Measurements from ENCODE around the gene BRF1.

BRF1 gene

DNA sequence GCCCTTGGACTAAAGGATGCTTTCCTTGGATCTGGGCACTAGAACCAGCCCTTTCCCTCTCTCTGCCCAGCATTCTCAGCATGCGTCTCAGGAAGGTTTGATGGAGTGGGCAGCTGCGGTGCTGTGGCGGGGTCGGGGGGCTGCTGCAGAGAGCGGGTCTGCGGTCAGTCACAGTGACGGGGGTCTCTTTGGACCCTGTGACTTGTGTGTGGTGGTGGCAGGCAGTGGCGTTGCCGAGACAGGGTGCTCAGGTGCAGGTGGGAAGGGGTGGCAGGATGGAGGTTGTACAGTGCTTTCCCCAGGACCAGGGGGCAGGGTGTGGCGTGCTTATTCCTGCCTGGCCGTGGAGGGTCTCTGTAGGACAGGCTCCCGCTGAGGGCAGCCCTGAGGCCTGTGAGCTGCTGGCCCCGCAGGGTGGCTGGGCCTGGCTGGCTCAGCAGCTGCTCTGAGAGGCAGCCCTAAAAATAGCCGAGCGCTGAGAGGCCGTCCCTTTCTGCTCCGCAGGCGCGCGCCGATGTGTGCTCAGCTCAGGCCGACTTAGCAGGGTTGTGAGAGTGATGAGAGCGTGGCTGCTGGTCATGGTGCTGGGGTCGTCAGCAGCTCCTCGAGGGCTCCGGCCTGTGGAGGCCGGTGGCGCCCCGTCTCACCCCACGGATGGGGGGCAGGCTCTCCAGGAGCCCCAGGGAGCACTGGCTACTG lies 23.4 kb upstream of the BRF1 start:
- Histone ChIP-seq H3K36me3 (ENCODE audit: control insufficient read depth, insufficient read depth, low read length) (no peaks in the 10 kb centered on the region), H3K9me3 (ENCODE audit: control insufficient read depth, insufficient read depth, low read length) (no peaks in the 10 kb centered on the region), H3K4me3 (ENCODE audit: low read depth, low read length) (no peak overlapping the region), H3K9ac (ENCODE audit: low read depth, low read length) (peak overlapping the region; percentile 54), H3K4me1 (ENCODE audit: control insufficient read depth, insufficient read depth, low read length) (peaks cover 16% of the 10 kb centered on the region), H3K27me3 (ENCODE audit: control insufficient read depth, insufficient read depth, low read length) (no peaks in the 10 kb centered on the region)

DNA sequence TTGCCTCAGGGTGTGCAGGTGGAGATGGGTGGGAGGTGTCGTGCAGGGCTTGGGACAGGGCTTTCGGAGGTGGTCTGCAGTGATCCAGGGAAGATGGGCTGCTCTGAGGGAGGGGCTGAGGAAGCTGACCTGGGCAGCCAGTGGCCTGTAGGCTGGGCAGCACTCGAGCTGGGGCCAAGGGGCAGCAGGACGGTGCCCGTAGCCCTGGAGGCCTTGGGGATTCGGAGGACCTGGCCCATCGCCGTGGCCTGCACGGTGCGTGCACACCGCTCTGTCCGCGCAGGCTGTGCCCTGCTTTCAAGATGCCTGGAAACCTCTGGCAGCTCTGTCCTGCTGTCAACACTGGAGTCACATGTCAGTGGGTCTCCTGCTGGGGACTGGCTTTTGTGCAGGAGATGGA lies 22.9 kb upstream of the BRF1 start:
- H3K27me3 ChIP-seq (ENCODE audit: control insufficient read depth, insufficient read depth, low read length) = no peaks in the 10 kb centered on the region
- no peaks in the 10 kb centered on the region for H3K9me3 ChIP-seq (ENCODE audit: control insufficient read depth, insufficient read depth, low read length)
- H3K36me3 ChIP-seq (ENCODE audit: control insufficient read depth, insufficient read depth, low read length) = no peaks in the 10 kb centered on the region
- H3K4me3 ChIP-seq (ENCODE audit: low read depth, low read length) = no peak overlapping the region
- H3K4me1 ChIP-seq (ENCODE audit: control insufficient read depth, insufficient read depth, low read length) = peaks cover 16% of the 10 kb centered on the region
- H3K9ac ChIP-seq (ENCODE audit: low read depth, low read length) = peak overlapping the region; percentile 37

DNA sequence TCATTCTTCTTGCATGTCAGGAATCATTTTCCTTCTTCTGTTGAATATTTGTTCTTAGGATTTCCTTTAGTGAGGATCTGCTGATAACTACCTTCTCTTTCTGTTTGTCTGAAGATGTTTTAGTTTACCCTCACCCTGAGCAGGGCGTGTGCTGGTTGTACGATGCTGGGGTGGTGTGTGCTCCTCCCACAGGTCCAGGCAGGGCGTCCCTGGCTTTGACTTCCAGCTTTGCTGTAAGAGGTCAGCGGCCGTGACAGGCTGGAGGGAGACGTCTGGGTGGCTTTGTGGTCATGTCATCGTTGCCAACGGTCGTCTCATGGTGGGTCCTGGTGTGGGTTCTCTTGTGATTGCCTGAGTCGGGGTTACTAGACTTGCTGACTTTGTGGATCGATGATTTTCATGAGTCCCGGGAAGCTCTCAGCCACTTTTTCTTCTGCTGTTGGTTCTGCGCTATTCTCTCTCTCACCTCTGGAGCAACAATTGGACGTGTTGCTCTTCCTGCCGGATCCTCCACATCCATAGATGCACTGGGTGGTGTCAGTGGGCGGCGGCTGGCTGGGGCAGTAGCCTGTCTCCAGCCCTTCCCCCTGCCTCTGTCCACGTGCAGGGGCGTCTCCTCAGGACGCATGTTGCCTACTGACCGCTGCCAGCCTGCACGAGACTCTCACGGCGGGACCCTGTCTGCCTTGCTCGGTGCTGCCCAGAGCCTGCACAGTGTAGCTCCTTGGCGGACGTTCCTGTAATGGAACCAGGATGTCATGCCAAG lies 22.2 kb upstream of the BRF1 start:
- no peaks in the 10 kb centered on the region for H3K9me3 ChIP-seq (ENCODE audit: control insufficient read depth, insufficient read depth, low read length)
- H3K27me3 ChIP-seq (ENCODE audit: control insufficient read depth, insufficient read depth, low read length) = no peaks in the 10 kb centered on the region
- no peak overlapping the region for H3K9ac ChIP-seq (ENCODE audit: low read depth, low read length)
- H3K36me3 ChIP-seq (ENCODE audit: control insufficient read depth, insufficient read depth, low read length) = no peaks in the 10 kb centered on the region
- H3K4me1 ChIP-seq (ENCODE audit: control insufficient read depth, insufficient read depth, low read length) = peaks cover 13% of the 10 kb centered on the region
- H3K4me3 ChIP-seq (ENCODE audit: low read depth, low read length) = no peak overlapping the region

DNA sequence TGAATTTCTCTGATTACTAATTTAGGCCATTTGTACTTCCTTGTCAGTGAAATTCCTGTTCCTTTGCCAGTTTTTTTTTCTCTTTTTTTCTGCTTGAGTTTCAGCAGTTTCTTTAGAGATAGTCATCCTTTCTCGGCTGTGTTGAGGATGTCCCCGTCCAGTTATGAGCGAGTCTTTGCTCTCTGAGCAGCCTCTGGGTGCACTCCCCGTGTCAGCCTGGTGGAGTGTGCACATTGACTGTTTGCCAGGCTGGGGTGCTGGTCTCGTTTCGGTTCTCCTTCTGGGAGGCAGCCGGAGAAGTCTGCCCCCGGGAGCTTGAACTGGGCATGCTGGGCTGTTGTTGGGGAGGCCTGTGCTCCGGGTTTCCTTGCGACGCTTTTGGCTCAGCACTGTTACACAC lies 16.7 kb upstream of the BRF1 start:
- no peaks in the 10 kb centered on the region for H3K4me1 ChIP-seq (ENCODE audit: control insufficient read depth, insufficient read depth, low read length)
- no peaks in the 10 kb centered on the region for H3K36me3 ChIP-seq (ENCODE audit: control insufficient read depth, insufficient read depth, low read length)
- H3K27me3 ChIP-seq (ENCODE audit: control insufficient read depth, insufficient read depth, low read length) = no peaks in the 10 kb centered on the region
- no peak overlapping the region for H3K9ac ChIP-seq (ENCODE audit: low read depth, low read length)
- no peak overlapping the region for H3K4me3 ChIP-seq (ENCODE audit: low read depth, low read length)
- H3K9me3 ChIP-seq (ENCODE audit: control insufficient read depth, insufficient read depth, low read length) = no peaks in the 10 kb centered on the region

DNA sequence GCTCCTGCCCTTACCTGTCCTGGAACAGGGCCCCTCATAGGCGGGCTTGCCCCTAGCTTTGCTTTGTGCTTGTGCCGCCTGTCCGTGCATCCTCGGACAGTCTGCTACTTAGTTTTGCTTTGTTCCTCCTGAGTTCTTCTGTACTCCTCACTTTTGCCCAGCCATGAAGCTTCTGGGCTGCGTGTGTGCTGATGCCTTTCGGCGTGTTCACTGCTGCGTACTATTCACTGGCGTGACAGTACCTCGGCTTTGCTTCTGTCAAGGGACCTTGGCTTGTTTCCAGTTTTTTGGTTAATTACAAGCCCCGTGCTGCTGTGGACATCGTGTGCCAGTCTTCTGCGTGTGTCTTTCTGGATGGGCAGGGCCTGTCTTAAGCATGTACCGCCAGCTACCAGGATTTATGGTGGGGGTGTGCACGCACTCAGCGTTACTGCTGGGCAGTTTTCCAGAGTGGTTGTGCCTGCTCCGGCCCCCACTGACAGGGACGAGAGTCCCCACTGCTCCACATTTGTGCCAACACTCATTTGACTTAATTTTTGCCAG lies 16.2 kb upstream of the BRF1 start:
- no peak overlapping the region for H3K9ac ChIP-seq (ENCODE audit: low read depth, low read length)
- H3K9me3 ChIP-seq (ENCODE audit: control insufficient read depth, insufficient read depth, low read length) = no peaks in the 10 kb centered on the region
- H3K4me1 ChIP-seq (ENCODE audit: control insufficient read depth, insufficient read depth, low read length) = peaks cover 2% of the 10 kb centered on the region
- H3K4me3 ChIP-seq (ENCODE audit: low read depth, low read length) = no peak overlapping the region
- no peaks in the 10 kb centered on the region for H3K27me3 ChIP-seq (ENCODE audit: control insufficient read depth, insufficient read depth, low read length)
- H3K36me3 ChIP-seq (ENCODE audit: control insufficient read depth, insufficient read depth, low read length) = no peaks in the 10 kb centered on the region

DNA sequence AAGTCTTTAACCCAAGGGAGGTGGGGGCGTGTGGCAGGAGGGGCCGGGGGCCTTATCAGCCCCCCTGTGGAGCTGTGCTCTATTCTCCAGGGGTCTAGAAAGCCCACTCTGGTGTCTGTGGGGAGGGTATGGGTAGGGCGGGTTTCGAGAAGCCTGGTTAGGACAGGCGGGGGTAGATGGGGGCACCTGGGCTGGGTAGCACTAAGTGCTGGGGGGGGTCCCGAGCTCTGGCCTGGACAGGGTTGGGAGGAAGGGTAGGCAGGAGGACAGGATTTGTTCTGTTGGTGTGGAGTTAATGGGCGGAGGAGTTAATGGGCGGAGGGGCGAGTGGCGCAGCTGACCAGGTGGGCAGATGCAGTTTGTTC lies 15.8 kb upstream of the BRF1 start:
- H3K9ac ChIP-seq (ENCODE audit: low read depth, low read length) = no peak overlapping the region
- H3K9me3 ChIP-seq (ENCODE audit: control insufficient read depth, insufficient read depth, low read length) = no peaks in the 10 kb centered on the region
- peaks cover 4% of the 10 kb centered on the region for H3K4me1 ChIP-seq (ENCODE audit: control insufficient read depth, insufficient read depth, low read length)
- H3K36me3 ChIP-seq (ENCODE audit: control insufficient read depth, insufficient read depth, low read length) = no peaks in the 10 kb centered on the region
- H3K27me3 ChIP-seq (ENCODE audit: control insufficient read depth, insufficient read depth, low read length) = no peaks in the 10 kb centered on the region
- no peak overlapping the region for H3K4me3 ChIP-seq (ENCODE audit: low read depth, low read length)

DNA sequence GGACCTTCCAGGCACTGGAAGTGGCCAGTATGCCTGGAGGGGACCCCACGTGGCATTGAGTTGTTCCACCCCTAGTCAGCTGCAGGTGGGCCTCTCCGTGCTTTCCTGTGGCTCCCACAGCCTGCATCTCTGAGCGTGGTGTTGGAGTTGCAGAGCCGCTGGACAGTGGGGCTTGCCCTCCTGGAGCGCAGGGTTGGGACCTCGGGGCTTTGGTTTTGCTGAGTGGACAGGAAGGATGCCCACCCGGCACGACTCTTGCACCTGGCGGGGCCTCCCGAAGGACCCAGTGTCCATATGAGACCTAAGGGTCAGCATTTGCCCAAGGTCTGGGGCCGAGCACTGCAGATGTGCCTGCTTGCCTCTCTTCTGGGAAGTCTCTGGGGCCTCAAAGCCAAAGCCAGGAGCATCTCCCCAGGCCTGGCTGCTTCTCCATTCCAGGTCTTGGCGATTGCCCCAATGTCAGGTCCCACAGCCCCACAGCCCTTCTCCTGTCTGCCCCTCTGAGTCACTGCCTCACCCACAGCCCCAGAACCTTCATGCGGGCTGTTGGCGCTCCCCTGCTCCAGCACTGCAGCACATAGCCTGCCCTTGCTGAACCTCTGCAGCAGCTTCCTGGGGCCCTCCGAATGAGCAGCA lies 15.3 kb upstream of the BRF1 start:
- Histone ChIP-seq H3K9ac (ENCODE audit: low read depth, low read length) (no peak overlapping the region), H3K9me3 (ENCODE audit: control insufficient read depth, insufficient read depth, low read length) (no peaks in the 10 kb centered on the region), H3K36me3 (ENCODE audit: control insufficient read depth, insufficient read depth, low read length) (no peaks in the 10 kb centered on the region), H3K27me3 (ENCODE audit: control insufficient read depth, insufficient read depth, low read length) (no peaks in the 10 kb centered on the region), H3K4me1 (ENCODE audit: control insufficient read depth, insufficient read depth, low read length) (peaks cover 5% of the 10 kb centered on the region), H3K4me3 (ENCODE audit: low read depth, low read length) (peak overlapping the region; percentile 71)

DNA sequence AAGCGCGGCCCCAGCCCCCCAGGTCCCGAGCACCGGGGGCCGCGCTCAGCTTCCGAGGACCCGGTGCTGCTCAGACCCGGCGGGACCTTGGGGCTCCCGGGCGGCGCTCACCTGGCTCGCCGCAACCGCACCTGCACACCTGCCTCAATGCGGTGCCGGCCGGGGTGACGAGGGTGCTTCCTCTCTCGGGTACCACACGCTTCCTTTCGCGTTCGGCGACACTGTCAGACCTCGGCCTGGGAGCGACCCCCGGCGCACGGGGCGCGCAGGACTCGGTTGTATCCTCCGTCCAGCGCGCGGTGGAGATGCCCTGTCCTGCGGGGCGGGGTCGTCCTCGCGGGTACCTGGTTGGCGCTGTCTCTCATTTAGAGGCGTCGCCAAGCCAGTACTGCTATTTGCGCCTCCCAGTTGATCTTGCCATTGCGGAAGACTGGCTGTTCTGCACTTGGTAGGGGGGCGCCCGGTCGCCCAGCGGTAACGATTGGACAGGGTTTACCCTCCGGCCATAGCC lies 14.5 kb upstream of the BRF1 start:
- Histone ChIP-seq H3K9me3 (ENCODE audit: control insufficient read depth, insufficient read depth, low read length) (no peaks in the 10 kb centered on the region), H3K4me1 (ENCODE audit: control insufficient read depth, insufficient read depth, low read length) (peaks cover 5% of the 10 kb centered on the region), H3K36me3 (ENCODE audit: control insufficient read depth, insufficient read depth, low read length) (no peaks in the 10 kb centered on the region), H3K4me3 (ENCODE audit: low read depth, low read length) (peak overlapping the region; percentile 71), H3K27me3 (ENCODE audit: control insufficient read depth, insufficient read depth, low read length) (no peaks in the 10 kb centered on the region), H3K9ac (ENCODE audit: low read depth, low read length) (no peak overlapping the region)

DNA sequence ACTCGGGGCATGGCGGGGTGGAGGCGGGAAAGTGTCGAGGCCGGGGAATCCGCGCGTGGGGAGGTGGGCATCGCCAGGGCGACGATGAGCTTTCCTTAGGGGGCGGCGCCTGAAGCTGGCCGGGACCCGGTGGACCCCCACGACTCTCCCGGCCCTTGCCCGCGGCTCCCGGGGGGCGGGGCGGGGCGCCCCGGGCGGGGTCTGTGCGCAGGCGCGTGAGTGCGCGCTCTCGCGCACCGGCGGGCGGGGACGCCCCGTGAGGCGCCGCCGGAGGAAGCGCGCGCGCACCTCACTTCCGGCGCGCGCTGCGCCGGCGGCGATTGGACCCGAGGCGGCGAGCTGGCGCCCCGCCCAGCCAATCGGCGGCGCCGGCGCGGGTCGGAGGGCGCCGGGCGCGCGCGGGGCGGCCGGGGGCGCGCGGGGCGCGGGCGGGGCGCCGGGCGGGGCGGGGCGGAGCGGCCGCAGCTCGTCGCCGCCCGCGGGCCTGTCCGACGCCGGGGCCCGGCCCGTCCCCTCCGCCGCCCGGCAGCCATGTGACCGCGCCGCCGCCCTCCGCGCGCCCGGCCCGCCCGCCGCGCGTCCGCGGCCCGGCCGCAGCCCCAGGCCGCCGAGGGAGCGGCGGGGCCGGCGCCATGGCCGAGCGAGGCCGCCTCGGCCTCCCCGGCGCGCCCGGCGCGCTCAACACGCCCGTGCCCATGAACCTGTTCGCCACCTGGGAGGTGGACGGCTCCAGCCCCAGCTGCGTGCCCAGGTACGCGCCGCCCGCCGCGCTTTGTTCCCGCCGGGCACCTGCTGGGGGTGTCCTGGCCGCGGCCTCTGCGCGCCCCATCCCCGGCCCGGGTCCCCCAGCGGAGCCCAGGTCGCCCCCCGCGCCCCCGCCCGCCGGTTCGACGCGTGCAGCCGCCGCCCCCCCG lies 13.7 kb upstream of the BRF1 start, which contains the start of gene PACS2:
PACS2 (plus strand) TSS at position 462 of the 914 bp plus-strand sequence; CDS start at position 633, 171 bp downstream.
- Histone ChIP-seq H3K27me3 (ENCODE audit: control insufficient read depth, insufficient read depth, low read length) (no peaks in the 10 kb centered on the region), H3K9ac (ENCODE audit: low read depth, low read length) (no peak within 1 kb of the TSS), H3K4me1 (ENCODE audit: control insufficient read depth, insufficient read depth, low read length) (peaks cover 5% of the 10 kb centered on the region), H3K9me3 (ENCODE audit: control insufficient read depth, insufficient read depth, low read length) (no peaks in the 10 kb centered on the region), H3K4me3 (ENCODE audit: low read depth, low read length) (peak within 1 kb of the TSS; percentile 71), H3K36me3 (ENCODE audit: control insufficient read depth, insufficient read depth, low read length) (no peaks in the 10 kb centered on the region)

DNA sequence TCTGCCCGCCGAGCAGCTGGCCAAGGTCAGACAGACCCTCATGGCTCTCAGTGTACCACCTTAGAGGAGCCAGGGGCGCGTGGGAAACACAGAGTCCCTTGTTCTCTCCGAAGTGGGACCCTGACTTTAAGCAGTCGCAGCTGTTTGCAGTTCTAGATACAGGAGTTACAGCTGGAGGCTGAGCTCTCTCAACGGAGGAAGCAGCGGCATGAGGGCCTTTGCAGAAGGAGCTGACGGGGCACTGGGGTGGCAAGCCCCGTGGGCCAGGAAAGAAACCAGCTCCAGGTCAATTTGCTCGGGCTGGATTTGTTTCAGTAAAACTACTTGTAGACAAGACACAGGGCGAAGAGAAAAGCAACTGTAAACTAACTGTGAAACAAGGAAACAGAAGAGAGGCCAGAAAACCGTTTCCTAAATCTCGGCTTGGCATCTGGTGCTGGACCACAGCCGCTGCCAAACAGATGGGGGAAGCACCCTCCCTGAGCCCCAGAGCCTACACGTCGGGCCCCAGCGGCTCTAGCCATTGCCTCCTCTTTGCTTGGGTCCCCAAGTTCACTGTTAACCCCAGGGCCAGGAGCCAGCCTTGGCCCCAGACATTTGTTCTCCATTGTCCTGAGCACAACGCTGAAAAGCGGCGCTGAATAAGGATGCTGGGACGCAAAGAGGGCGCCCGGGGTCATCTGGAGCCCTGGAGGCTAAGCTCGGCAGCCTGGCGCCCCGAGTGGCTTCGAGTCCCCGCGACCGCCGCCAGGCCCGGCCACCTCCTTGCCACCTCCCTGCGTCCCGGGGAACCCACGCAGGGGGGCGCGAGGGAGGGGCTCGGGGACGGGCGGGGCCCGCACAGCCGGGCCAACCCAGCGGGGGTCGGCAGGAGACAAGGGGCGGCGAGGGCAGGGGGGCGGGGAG lies 12.8 kb upstream of the BRF1 start:
- Histone ChIP-seq H3K4me1 (ENCODE audit: control insufficient read depth, insufficient read depth, low read length) (peaks cover 5% of the 10 kb centered on the region), H3K27me3 (ENCODE audit: control insufficient read depth, insufficient read depth, low read length) (no peaks in the 10 kb centered on the region), H3K36me3 (ENCODE audit: control insufficient read depth, insufficient read depth, low read length) (no peaks in the 10 kb centered on the region), H3K9me3 (ENCODE audit: control insufficient read depth, insufficient read depth, low read length) (no peaks in the 10 kb centered on the region), H3K4me3 (ENCODE audit: low read depth, low read length) (peak overlapping the region; percentile 53), H3K9ac (ENCODE audit: low read depth, low read length) (no peak overlapping the region)
